Sigmoid colon (tissue), 7 donors: Measurements from ENCODE around the gene ADARB1. TPM values are rescaled to one million over a fixed set of nuclear protein-coding genes. Genes with fewer than 3 reads are reported as not detected.

Experiments
- DNase-seq: peaks from one replicate; pipeline ENCODE4 v3.0.0-alpha.2; 2019
- H3K27ac ChIP-seq, 4 donors: fragments of 200-600 bp; sonication (generic); one replicate each; pipeline ENCODE4 v1.5.1; 2016 to 2019; ENCODE audit warnings: mild to moderate bottlenecking in 1 of 4
- H3K27me3 ChIP-seq, 3 donors: fragments of 200-600 bp; sonication (generic); one replicate each; pipeline ENCODE4 v1.5.1; 2019; ENCODE audit warnings: mild to moderate bottlenecking in 1 of 3
- H3K36me3 ChIP-seq, 4 donors: fragments of 200-600 bp; sonication (generic); one replicate each; pipeline ENCODE4 v1.5.1; 2016 to 2019
- H3K4me1 ChIP-seq, 4 donors: fragments of 200-600 bp; sonication (generic); one replicate each; pipeline ENCODE4 v1.5.1; 2017 to 2019
- H3K4me3 ChIP-seq, 4 donors: fragments of 200-600 bp; sonication (generic); one replicate each; pipeline ENCODE4 v1.5.1; 2017 to 2019; ENCODE audit warnings: mild to moderate bottlenecking in 2 of 4, moderate library complexity in 1 of 4
- H3K9me3 ChIP-seq, 4 donors: fragments of 200-600 bp in 3 of 4; sonication (generic) in 3 of 4; one replicate each; pipeline versions ENCODE4 v1.5.1 to v1.6.1; 2013 to 2019
- EP300 ChIP-seq, 4 donors: sonication (generic); formaldehyde crosslinking; IDR thresholded peaks; one replicate each; pipeline ENCODE4 v1.6.1; 2017; ENCODE audit warnings: antibody characterized with exemption in 4 of 4
- POLR2A ChIP-seq, 2 donors: fragments of 450-650 bp; IDR thresholded peaks; one replicate each; pipeline ENCODE4 v1.6.1; 2016; ENCODE audit warnings: antibody characterized with exemption in 2 of 2, mild to moderate bottlenecking in 2 of 2, moderate library complexity in 2 of 2
- POLR2AphosphoS5 ChIP-seq, 4 donors: sonication (generic); formaldehyde crosslinking; IDR thresholded peaks; one replicate each; pipeline ENCODE4 v1.6.1; 2017; ENCODE audit warnings: antibody characterized with exemption in 4 of 4
- WGBS, 2 donors: extraction: QIAGEN DNeasy Blood & Tissue Kit; methylation state at CpG; one replicate each; pipeline ENCODE4 v1.1.7; 2013; 5-methylcytosine and 5-hydroxymethylcytosine counted together
- intact Hi-C: fragments of 100-400 bp; cut with DNase I; formaldehyde crosslinking; loops from one replicate; pipeline ENCODE4 v1.15.1; 2023
- polyA plus RNA-seq, 3 donors: library from polyadenylated mRNA; stranded (reverse); fragments of 200-250 nt; gene quantifications; one replicate each; pipeline ENCODE4 v1.2.3, GENCODE V29; 2013
- total RNA-seq, 4 donors: library from RNA; depleted of rRNA; stranded (reverse); fragments of >200 nt; gene quantifications; one replicate each; pipeline ENCODE4 v1.1.0, GENCODE V29; 2016
- TF ChIP-seq, protein P1 (sequence below), 4 experiments: fragments of 450-650 bp in 3 of 4; fragments of 200-600 bp in 1 of 4; IDR thresholded peaks; one replicate each; pipeline ENCODE4 v1.5.1; 2016 to 2019; ENCODE audit warnings: antibody characterized with exemption in 4 of 4, mild to moderate bottlenecking in 3 of 4, moderate library complexity in 2 of 4
- donor health status: healthy with polysubstance abuse.
- donor health status: Bipolar disorder and iron deficiency.
- donor health status: healthy.

Gene ADARB1
- total and polyA plus RNA-seq, 7 donors: 0.92 to 102 (median 41.3) TPM

GRCh38 chr21:45176141-45176540, 101.8 kb downstream of the ADARB1 start:
- DNase-seq: peak; percentile 48
- intact Hi-C loops: no loop called here
- TF ChIP-seq POLR2A (IDR thresholded peaks at IDR 0.05): no peak
- TF ChIP-seq POLR2AphosphoS5 (IDR thresholded peaks at IDR 0.05): no peak
- TF ChIP-seq, protein P1, sequence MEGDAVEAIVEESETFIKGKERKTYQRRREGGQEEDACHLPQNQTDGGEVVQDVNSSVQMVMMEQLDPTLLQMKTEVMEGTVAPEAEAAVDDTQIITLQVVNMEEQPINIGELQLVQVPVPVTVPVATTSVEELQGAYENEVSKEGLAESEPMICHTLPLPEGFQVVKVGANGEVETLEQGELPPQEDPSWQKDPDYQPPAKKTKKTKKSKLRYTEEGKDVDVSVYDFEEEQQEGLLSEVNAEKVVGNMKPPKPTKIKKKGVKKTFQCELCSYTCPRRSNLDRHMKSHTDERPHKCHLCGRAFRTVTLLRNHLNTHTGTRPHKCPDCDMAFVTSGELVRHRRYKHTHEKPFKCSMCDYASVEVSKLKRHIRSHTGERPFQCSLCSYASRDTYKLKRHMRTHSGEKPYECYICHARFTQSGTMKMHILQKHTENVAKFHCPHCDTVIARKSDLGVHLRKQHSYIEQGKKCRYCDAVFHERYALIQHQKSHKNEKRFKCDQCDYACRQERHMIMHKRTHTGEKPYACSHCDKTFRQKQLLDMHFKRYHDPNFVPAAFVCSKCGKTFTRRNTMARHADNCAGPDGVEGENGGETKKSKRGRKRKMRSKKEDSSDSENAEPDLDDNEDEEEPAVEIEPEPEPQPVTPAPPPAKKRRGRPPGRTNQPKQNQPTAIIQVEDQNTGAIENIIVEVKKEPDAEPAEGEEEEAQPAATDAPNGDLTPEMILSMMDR (IDR thresholded peaks at IDR 0.05): no peak
- TF ChIP-seq EP300 (IDR thresholded peaks at IDR 0.05): no peak
- Histone ChIP-seq H3K27ac (no peak overlapping the region), H3K4me1 (no peaks in the 10 kb centered on the region), H3K9me3 (no peaks in the 10 kb centered on the region), H3K4me3 (no peak overlapping the region), H3K36me3 (peaks cover 11 to 81% (median 21%) of the 10 kb centered on the region in 4 donors), H3K27me3 (no peaks in the 10 kb centered on the region)
- WGBS, 2 donors: 96% methylated on average over 16 of the region's 16 CpGs

GRCh38 chr21:45177039-45177438, 102.7 kb downstream of the ADARB1 start:
- Histone ChIP-seq H3K27ac (no peak overlapping the region), H3K27me3 (no peaks in the 10 kb centered on the region), H3K4me1 (no peaks in the 10 kb centered on the region), H3K9me3 (no peaks in the 10 kb centered on the region), H3K36me3 (peaks cover 16 to 81% (median 30%) of the 10 kb centered on the region in 4 donors), H3K4me3 (no peak overlapping the region)
- intact Hi-C loops: no loop called here
- WGBS, 2 donors: 95 to 98% methylated on average over 6 of the region's 6 CpGs
- DNase-seq: no peak
- TF ChIP-seq, protein P1 (IDR thresholded peaks at IDR 0.05): no peak
- no peak for TF ChIP-seq EP300 (IDR thresholded peaks at IDR 0.05)
- TF ChIP-seq POLR2AphosphoS5 (IDR thresholded peaks at IDR 0.05): no peak
- TF ChIP-seq POLR2A (IDR thresholded peaks at IDR 0.05): no peak

DNA sequence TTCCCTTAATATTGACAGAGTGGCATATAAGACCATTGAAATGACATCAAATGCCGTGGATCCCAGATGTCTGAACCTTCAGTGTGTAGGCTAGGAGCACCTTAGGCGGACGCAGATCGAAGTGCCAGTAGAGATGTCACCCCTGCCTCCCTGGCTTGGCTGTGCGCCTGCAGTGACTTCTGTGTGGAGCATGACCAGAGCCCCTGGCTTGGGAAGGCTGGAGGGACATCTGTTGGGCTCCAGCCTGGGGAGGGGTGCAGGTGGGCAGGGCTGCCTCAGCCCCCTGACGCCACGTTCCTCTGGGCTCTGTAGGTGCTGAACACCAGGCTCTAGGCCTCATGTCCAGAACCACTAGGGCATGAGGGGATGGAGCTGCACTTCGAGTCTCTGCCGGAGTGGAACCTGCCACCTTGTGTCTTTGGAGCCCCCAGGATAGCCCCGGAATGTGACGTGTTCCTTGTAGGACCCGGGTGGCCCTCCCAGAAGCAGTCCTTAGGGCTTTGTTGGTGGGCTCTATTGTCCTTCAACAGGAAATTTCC, 103.8 kb downstream of the ADARB1 start:
- intact Hi-C loops: no loop called here
- H3K36me3 ChIP-seq: peaks cover 16 to 81% (median 37%) of the 10 kb centered on the region in 4 donors
- TF ChIP-seq EP300 (IDR thresholded peaks at IDR 0.05) (no peak), POLR2AphosphoS5 (IDR thresholded peaks at IDR 0.05) (no peak), POLR2A (IDR thresholded peaks at IDR 0.05) (no peak)
- TF ChIP-seq, protein P1 (IDR thresholded peaks at IDR 0.05): no peak
- no peaks in the 10 kb centered on the region for H3K27me3 ChIP-seq
- no peaks in the 10 kb centered on the region for H3K9me3 ChIP-seq
- 96% methylated on average over 12 of the region's 12 CpGs for WGBS, 2 donors
- peak; percentile 45 for DNase-seq
- no peak overlapping the region for H3K27ac ChIP-seq
- H3K4me1 ChIP-seq: no peaks in the 10 kb centered on the region
- no peak overlapping the region for H3K4me3 ChIP-seq

DNA sequence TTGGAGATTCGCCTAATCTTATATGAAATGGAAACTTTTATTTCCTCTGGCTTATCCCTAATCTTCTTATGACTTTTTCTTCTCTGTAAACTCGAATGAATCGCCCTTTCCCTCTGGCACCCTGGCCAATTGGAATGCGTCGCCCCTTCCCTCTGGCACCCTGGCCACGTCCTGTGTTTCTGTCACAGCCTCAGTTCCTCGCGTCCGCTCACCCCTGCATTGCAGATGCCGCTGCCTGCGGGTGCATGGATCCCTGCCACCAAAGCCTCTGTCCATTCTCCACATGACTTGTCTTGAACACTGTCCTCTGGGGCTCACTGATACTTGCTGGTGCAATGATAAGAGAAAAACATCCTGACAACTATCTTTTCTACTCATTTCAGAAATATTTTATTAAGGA, 104.6 kb downstream of the ADARB1 start:
- no peak overlapping the region for H3K4me3 ChIP-seq
- no peaks in the 10 kb centered on the region for H3K4me1 ChIP-seq
- H3K27ac ChIP-seq: no peak overlapping the region
- WGBS, 2 donors: 94 to 95% methylated on average over 11 of the region's 11 CpGs
- H3K36me3 ChIP-seq: peaks cover 16 to 84% (median 39%) of the 10 kb centered on the region in 4 donors
- H3K27me3 ChIP-seq: no peaks in the 10 kb centered on the region
- no peak for DNase-seq
- intact Hi-C loops: no loop called here
- TF ChIP-seq, protein P1 (IDR thresholded peaks at IDR 0.05): no peak
- no peak for TF ChIP-seq POLR2AphosphoS5 (IDR thresholded peaks at IDR 0.05)
- TF ChIP-seq POLR2A (IDR thresholded peaks at IDR 0.05): no peak
- no peak for TF ChIP-seq EP300 (IDR thresholded peaks at IDR 0.05)
- H3K9me3 ChIP-seq: no peaks in the 10 kb centered on the region
